BE2C (cell line): ENCODE results near the gene SH3PXD2B.
"Not testable (repeated sequence)": the region's sequence is repeated elsewhere in the genome, so short reads cannot be mapped to it uniquely, and the experiment has no call there.

Experiments used
- DNase-seq: peaks from one replicate; pipeline ENCODE4 v3.0.0-alpha.2; 2020
- H3K27me3 ChIP-seq: fragments of 250-450 bp; sonication (Bioruptor Pico); 2 replicates; pipeline ENCODE4 v1.5.1; 2020; ENCODE audit warnings: mild to moderate bottlenecking
- H3K36me3 ChIP-seq: fragments of 250-450 bp; sonication (Bioruptor Pico); 2 replicates; pipeline ENCODE4 v1.5.1; 2020; ENCODE audit warnings: mild to moderate bottlenecking
- H3K4me1 ChIP-seq: fragments of 250-450 bp; sonication (Bioruptor Pico); 2 replicates; pipeline ENCODE4 v1.5.1; 2020
- H3K4me3 ChIP-seq: 2 replicates; pipeline ENCODE4 v1.5.1; 2011; ENCODE audit warnings: low read depth, low read length
- H3K9me3 ChIP-seq: fragments of 250-450 bp; sonication (Bioruptor Pico); 2 replicates; pipeline ENCODE4 v1.5.1; 2020
- CTCF ChIP-seq: IDR thresholded peaks from 2 replicates; pipeline ENCODE4 v1.5.1; 2012; ENCODE audit warnings: mild to moderate bottlenecking, low read depth, low read length

The SH3PXD2B gene

DNA sequence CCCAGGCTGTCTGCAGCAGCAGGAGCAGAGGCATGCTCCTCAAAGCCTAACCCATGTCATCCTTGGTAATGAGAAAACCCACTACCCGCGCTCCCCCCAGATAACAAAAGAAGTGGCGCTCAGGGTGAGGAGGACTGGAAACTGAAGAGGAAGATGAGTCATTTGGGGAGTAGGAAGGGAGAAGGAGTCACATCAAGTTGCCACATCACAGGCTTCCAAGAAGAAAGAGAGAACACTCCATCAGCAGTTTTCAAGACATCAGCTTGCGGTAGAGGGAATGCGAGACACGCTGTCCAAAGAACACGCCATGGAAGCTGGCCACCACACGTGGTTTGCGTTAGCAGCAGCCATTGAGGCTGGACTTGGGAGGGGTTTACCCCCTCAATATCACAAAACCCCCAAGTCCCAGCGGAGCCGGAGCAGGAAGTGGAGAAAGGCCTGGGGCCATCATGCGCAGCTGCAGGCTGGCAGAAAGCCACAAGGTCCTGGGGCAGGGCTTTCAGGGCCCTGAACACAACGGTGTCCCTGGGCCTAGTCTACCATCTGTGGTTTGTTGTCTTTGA, 41.5 kb downstream of the SH3PXD2B start:
- TF ChIP-seq CTCF, result no peak
- peak; percentile 72 for DNase-seq
- Histone ChIP-seq H3K36me3 (no peaks in the 10 kb centered on the region), H3K9me3 (no peaks in the 10 kb centered on the region), H3K27me3 (no peaks in the 10 kb centered on the region), H3K4me1 (peaks cover under 1% of the 10 kb centered on the region), H3K4me3 (no peak overlapping the region)

- TF ChIP-seq CTCF, result no peak
- Histone ChIP-seq H3K9me3 (no peaks in the 10 kb centered on the region), H3K4me3 (no peak overlapping the region), H3K36me3 (no peaks in the 10 kb centered on the region), H3K4me1 (no peaks in the 10 kb centered on the region; the same call in 1 of the 2 replicates), H3K27me3 (no peaks in the 10 kb centered on the region)
- DNase-seq, result no peak
Measured at GRCh38 chr5:172411484-172412072, 42.7 kb downstream of the SH3PXD2B start.

DNA sequence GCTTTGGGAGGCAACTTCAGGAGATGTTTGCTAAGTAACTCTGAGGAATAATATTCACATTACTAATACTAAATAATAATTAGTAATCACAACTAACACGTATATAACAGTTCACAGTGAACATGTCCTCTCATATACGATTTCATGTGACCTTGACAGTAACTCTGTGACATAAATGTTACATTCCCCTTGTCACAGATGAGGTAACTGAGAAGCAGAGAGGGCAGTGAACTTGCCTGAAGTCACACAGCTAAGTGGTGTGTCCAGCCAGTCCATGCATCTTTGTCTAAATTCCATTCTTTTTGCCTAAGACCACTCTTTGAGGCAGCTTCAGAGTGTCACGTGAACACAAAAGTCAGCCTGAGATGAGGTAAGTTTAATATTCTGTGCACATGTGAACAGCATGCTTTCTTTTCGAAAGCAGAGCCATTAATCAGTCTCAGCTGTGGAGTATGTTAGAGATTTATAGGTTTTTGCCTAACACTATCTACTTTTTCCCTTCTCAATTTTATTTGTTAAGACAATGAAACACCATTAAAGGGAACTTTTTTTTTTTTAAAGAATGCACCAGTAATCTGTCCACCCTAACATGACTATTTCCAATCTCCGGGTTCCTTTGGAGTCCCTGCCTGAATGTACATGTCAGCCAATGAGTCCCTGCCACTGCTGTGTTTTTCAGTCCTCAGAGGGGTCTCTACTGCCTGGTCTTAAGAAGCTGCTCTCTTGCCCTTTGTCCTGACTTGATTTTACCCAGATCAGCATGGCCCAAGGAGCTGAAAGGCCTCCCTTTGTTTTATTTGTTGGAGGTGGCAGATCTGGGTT, 43.5 kb downstream of the SH3PXD2B start:
- Histone ChIP-seq H3K4me3 (no peak overlapping the region), H3K36me3 (no peaks in the 10 kb centered on the region), H3K4me1 (no peaks in the 10 kb centered on the region; the same call in 1 of the 2 replicates), H3K9me3 (no peaks in the 10 kb centered on the region), H3K27me3 (no peaks in the 10 kb centered on the region)
- TF ChIP-seq CTCF, result no peak
- no peak for DNase-seq

GRCh38 chr5:172410160-172410559, 44.2 kb downstream of the SH3PXD2B start:
- Histone ChIP-seq H3K9me3 (no peaks in the 10 kb centered on the region), H3K4me1 (no peaks in the 10 kb centered on the region; the same call in 1 of the 2 replicates), H3K36me3 (no peaks in the 10 kb centered on the region), H3K4me3 (no peak overlapping the region), H3K27me3 (no peaks in the 10 kb centered on the region)
- DNase-seq, result no peak
- TF ChIP-seq CTCF, result no peak

GRCh38 chr5:172409477-172409876, 44.8 kb downstream of the SH3PXD2B start:
- not testable (repeated sequence) for H3K4me1 ChIP-seq, H3K27me3 ChIP-seq, H3K4me3 ChIP-seq, DNase-seq, H3K36me3 ChIP-seq, H3K9me3 ChIP-seq

GRCh38 chr5:172407822-172408221, 46.5 kb downstream of the SH3PXD2B start:
- H3K27me3 ChIP-seq, result no peaks in the 10 kb centered on the region
- no peak overlapping the region for H3K4me3 ChIP-seq
- no peak for DNase-seq
- no peaks in the 10 kb centered on the region for H3K9me3 ChIP-seq
- TF ChIP-seq CTCF, result no peak
- no peaks in the 10 kb centered on the region; the same call in 1 of the 2 replicates for H3K4me1 ChIP-seq
- H3K36me3 ChIP-seq, result no peaks in the 10 kb centered on the region
